ENCODE measurements around the gene LRRC27. TPM values are rescaled to one million over a fixed set of nuclear protein-coding genes. Genes with fewer than 3 reads are reported as not detected.
A peak's percentile ranks its signal among the peaks of the same experiment; 100 is the strongest.

Gene LRRC27
- total and polyA plus RNA-seq, 10 donors, result 6.1 to 29.9 (median 16.6) TPM

DNA sequence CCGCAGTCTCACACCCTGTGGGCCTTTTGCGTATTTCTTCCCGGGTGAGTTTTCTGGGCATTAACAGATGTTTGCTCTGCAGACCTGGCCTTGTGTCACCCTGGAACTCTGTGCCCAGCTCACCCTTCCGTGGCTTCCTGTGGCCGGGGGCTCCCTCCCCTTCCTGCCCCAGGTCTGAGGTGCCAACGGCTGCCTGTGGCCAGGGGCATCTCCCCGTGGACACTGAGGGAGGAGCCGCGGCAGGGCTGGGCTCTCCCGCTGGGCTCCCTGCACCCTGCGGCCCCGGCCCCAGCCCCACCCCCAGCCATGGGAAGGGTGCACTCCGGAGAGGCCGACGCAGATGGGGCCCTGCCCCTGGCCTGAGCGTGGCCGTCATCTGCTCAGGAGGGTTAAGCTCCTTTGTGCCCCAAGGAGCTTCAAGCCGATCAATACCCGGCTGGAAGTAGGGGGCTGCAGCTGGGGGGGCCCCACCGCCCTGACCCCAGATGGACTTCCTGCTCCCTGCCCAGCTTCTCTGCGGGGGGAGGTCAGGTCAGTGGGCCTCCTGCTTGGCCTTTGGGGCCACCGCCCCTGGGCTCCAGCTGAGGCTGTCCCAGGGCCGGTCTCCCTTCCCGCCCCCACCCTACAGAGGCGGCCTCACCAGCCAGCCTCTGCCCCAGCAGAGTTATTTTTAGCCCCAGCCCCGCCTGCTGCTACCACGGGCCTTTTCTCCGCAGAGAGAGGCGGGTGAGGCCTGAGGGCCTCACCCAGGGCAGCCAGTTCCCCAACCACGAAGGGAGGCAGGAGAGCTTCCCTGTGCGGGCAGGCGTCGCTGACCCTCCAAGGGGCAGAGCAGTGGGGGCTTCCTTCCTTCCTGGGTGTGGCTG is 89.2 kb downstream of the LRRC27 start:
- Histone ChIP-seq H3K27ac (peak overlapping the region; percentile 87 to 99 (median 94)), H3K27me3 (replicated peaks in 1 of 7) (no peaks in the 10 kb centered on the region), H3K4me1 (peaks cover 63 to 87% (median 81%) of the 10 kb centered on the region in 6 donors), H3K9me3 (no peaks in the 10 kb centered on the region), H3K36me3 (peaks cover 0 to 12% (median 0%) of the 10 kb centered on the region in 6 donors), H3K4me3 (peak overlapping the region in 3 of 8 donors; percentile 2 to 52 (median 13))
- TF ChIP-seq POLR2A (IDR thresholded peaks at IDR 0.05), result no peak
- TF ChIP-seq POLR2AphosphoS5 (IDR thresholded peaks at IDR 0.05), result peak; percentile 44 to 80 (median 62)
- WGBS, 5 donors, result 4 to 7% (median 5%) methylated on average over 12 to 33 of the region's 33 CpGs
- intact Hi-C loops (cut with DNase I; ENCODE audit: low total_unique reads), result no loop called here
- DNase-seq, result peak; percentile 95

DNA sequence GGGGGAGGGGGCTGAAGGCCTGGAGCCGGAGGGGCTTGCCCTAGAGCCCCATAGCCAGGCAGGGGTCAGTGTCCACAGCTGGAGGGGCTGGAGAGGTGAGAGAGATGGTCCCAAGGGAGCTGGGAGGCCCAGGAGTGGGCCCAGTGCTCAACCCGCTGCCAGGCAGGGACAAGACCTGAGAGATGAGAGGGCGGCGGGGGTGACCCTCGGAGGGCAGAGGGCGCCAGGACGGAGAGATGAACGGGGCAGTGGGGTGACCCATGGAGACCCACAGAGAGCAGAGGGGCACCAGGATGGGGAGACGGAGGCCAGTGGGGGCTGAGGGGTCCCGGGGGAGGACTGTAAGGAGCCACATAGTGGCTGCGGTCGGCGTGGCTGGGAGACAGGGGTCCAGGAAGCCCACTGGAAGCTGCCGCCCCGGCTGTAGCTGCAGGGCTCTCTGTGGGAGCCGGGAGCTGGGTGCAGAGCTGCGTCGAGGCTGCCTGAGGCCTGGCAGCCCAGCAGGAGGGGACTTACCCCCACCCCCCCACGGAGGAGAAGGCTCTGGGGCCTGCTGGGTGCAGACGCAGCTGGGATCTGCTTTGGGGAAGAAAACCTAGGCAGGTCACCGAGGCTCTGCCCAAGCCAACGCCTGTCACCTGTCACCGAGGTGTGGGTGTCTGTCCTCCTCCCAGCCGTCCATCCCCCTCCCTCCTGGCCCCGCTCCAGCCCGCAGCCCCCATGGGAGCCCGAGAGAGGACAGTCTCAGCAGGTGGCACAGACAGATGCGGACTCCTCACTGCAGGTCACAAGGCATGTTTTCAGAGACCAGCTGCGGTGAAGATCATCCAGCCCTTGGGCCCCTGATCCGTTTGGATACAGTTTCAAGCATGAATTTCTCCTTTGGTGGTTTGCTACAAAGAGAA is 90.1 kb downstream of the LRRC27 start:
- Histone ChIP-seq H3K4me3 (peak overlapping the region in 1 of 8 donors; percentile 52), H3K4me1 (peaks cover 59 to 78% (median 73%) of the 10 kb centered on the region in 6 donors), H3K27ac (peak overlapping the region; percentile 87 to 99 (median 94)), H3K9me3 (no peaks in the 10 kb centered on the region), H3K36me3 (peaks cover 0 to 9% (median 0%) of the 10 kb centered on the region in 6 donors), H3K27me3 (replicated peaks in 1 of 7) (no peaks in the 10 kb centered on the region)
- TF ChIP-seq, protein P1, sequence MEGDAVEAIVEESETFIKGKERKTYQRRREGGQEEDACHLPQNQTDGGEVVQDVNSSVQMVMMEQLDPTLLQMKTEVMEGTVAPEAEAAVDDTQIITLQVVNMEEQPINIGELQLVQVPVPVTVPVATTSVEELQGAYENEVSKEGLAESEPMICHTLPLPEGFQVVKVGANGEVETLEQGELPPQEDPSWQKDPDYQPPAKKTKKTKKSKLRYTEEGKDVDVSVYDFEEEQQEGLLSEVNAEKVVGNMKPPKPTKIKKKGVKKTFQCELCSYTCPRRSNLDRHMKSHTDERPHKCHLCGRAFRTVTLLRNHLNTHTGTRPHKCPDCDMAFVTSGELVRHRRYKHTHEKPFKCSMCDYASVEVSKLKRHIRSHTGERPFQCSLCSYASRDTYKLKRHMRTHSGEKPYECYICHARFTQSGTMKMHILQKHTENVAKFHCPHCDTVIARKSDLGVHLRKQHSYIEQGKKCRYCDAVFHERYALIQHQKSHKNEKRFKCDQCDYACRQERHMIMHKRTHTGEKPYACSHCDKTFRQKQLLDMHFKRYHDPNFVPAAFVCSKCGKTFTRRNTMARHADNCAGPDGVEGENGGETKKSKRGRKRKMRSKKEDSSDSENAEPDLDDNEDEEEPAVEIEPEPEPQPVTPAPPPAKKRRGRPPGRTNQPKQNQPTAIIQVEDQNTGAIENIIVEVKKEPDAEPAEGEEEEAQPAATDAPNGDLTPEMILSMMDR (IDR thresholded peaks at IDR 0.05 in 8 of 11, conservative IDR thresholded peaks at IDR 0.05 in 3 of 11), result no peak
- peak; percentile 73 to 80 (median 78) for TF ChIP-seq POLR2AphosphoS5 (IDR thresholded peaks at IDR 0.05)
- WGBS, 5 donors, result 29 to 53% (median 39%) methylated on average over 25 to 30 of the region's 30 CpGs
- intact Hi-C loops (cut with DNase I; ENCODE audit: low total_unique reads), result no loop called here
- DNase-seq, result peak; percentile 92

DNA sequence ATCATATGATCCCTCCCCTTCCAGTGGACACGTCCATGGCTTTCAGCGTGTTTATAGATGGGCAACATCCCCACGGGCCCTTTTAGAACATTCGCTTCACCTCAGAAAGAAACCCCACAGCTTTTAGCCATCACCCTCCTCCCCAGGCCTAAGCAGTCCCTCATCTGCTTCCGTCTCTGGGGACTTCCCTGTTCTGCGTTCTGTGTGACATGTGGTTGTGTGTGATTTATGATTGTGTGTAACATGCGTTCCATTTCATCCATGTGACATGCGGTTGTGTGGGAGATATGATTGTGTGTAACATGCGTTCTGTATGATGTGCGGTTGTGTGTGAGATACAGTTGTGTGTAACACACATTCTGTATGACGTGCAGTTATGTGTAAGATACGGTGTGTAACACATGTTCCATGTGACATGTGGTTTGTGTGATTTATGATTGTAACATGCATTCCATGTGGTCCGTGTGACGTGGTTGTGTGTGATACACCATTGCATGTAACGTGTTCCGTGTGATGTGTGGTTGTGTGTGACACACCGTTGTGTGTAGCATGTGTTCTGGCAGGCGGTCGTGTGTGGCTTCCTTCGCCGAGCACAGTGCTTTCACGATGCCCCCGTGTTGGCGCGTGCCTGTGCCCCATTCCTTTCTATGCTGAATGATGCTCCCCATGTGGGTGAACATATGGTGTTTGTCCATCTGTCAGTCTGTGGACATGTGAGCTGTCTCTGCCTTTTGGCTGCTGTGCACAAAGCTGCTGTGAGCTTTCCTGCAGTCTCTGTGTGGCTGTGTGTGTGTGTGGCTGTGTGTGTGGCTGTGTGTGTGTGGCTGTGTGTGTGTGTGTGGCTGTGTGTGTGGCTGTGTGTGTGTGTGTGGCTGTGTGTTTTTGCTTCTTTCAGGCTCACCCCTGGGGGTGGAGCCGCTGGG is 91.2 kb downstream of the LRRC27 start:
- no peaks in the 10 kb centered on the region for H3K27me3 ChIP-seq (replicated peaks in 1 of 7)
- H3K4me1 ChIP-seq, result peaks cover 50 to 68% (median 62%) of the 10 kb centered on the region in 6 donors
- peak overlapping the region in 1 of 8 donors; percentile 52 for H3K4me3 ChIP-seq
- intact Hi-C loops (cut with DNase I; ENCODE audit: low total_unique reads), result no loop called here
- 42 to 59% (median 50%) methylated on average over 23 to 26 of the region's 26 CpGs for WGBS, 5 donors
- peak; percentile 83 for DNase-seq
- peak; percentile 42 to 66 (median 49) for TF ChIP-seq POLR2AphosphoS5 (IDR thresholded peaks at IDR 0.05)
- TF ChIP-seq, protein P1 (IDR thresholded peaks at IDR 0.05 in 8 of 11, conservative IDR thresholded peaks at IDR 0.05 in 3 of 11), result no peak
- peak in 1 of 3 donors; percentile 5 for TF ChIP-seq POLR2A (IDR thresholded peaks at IDR 0.05)
- H3K9me3 ChIP-seq, result no peaks in the 10 kb centered on the region
- peak overlapping the region; percentile 87 to 99 (median 94) for H3K27ac ChIP-seq
- peaks cover 0 to 13% (median 0%) of the 10 kb centered on the region in 6 donors for H3K36me3 ChIP-seq

All from spleen (tissue), 11 donors.